Measurements from ENCODE around the gene C16orf46.

DNA sequence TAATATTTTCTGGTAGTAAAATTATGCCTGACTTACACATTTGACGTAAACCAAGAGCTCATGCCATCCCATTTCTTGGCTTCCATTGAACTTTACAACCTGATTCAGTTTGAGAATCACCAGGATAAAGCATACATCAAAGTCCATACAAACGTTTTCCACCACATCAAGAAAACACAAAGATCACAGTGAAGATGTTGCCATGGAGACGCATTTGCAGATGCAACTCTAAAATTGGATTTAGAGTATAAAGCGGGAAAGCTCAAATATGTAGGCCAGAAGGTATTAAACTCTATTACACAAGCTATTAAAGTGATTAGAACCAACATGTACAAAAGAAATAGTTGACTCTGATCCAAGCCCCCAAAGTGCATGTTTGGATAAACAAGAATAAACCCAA, 10.4 kb downstream of the C16orf46 start:
- TF ChIP-seq CTCF (IDR thresholded peaks at IDR 0.05) (no peak), POLR2A (IDR thresholded peaks at IDR 0.05) (no peak), POLR2AphosphoS5 (IDR thresholded peaks at IDR 0.05) (no peak)

Data from breast epithelium (tissue), 3 donors.